Stimulated activated CD4-positive, alpha-beta T cell treated with anti-CD3 and anti-CD28 coated beads, TNF-alpha, amount 100 ng/mL, for 24 hours (primary cell): ENCODE data around the gene LMAN2L.

Experiments used
- DNase-seq, 3 experiments: peaks; one replicate each; pipeline ENCODE4 v3.0.0-alpha.2; 2020; ENCODE audit warnings: low read depth in 3 of 3

Gene LMAN2L, protein sequence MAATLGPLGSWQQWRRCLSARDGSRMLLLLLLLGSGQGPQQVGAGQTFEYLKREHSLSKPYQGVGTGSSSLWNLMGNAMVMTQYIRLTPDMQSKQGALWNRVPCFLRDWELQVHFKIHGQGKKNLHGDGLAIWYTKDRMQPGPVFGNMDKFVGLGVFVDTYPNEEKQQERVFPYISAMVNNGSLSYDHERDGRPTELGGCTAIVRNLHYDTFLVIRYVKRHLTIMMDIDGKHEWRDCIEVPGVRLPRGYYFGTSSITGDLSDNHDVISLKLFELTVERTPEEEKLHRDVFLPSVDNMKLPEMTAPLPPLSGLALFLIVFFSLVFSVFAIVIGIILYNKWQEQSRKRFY

DNA sequence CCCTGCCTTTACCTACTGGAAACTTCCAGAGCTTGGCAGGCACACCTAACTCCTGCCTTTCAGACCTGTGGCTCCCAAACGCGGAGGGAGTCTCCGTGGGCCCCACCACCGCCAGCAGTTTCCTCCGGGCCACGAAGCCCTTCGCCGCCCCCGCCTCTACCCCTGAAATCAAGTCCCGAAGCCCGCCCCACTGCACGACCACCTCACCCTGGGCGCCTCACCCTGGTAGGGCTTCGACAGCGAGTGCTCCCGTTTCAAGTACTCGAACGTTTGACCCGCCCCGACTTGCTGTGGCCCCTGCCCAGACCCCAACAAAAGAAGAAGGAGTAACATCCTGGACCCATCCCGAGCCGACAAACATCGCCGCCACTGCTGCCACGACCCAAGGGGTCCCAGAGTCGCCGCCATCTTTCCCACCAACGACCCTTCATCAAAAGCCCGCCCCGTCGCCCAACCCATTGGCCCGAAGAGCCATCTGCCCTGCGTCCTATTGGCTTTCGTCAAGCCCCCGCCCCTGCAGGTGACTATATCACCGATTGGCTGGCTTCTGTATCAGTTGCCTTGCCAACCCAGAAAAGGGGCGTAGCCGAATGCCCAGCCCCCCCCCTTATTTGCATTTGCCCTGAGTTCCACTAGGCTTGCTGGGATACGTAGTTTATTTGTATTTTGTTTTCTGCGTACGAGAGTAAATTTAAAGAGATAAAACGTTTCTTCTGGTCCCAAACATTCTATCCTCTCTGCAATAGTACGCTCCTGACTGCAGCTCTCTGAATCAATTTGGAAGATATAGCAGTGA, at the start of gene LMAN2L:
LMAN2L (minus strand) TSS at position 432 of the 796 bp plus-strand sequence; CDS start at position 408, 24 bp downstream.
- DNase-seq, result peak; percentile 92 to 99 (median 95)

DNA sequence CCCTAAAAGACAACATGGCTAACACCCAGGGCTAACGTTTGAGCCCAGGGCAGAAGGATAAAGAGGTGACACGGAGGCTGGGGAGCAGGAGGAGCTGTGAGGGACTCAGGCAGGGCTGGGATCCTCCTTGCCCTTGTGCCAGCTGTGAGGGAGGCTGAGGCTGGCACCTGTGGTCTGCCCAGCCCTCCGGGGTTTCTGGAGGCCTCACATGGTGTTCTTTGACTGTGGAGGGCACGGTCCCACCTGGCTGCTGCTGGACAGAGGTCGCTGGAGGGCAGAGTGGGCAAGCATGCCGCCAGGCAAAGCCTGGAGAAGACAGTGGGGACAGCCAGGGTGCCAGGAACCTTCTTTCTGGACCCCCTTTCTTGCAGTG, 49.4 kb upstream of the LMAN2L start:
- no peak for DNase-seq

DNA sequence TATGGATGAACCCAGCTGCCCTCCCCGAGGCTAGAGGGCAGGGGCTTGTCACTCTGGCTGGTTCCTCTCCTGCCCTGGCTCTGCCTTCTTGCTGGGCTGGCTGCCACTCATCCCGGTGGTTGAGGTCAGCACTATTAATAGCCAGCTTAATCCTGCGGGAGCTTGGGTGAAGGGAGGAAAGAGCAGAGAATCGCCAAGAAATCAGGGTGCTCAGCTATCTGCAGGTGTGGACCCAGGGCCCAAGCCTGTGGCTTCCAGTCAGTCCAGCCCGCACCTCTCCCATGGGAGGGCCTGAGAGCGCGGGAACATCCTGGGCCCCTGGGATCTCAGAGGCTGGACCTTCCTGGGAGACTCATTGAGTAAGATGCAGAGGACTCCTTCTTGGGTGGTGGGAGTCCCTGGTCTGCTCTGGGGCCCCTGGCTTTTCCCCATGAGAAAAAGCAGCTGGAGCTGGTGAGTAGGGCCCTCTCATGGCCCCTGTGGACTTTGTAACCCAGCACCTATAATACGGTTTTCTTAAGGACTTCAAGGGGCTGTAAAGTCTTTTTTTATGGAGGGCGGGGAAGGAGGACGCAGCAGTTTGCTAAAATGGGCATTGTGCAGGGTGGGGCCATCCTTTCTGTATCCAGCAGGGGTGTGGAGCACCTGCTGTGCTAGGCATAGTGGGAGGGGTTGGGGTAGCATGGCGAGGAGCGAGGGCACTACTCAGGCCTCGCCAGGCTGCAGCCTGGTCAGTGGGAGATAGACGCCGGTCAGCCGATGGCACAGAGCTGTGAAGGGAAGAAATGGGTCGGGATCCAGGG, 48.8 kb upstream of the LMAN2L start:
- DNase-seq, result no peak

DNA sequence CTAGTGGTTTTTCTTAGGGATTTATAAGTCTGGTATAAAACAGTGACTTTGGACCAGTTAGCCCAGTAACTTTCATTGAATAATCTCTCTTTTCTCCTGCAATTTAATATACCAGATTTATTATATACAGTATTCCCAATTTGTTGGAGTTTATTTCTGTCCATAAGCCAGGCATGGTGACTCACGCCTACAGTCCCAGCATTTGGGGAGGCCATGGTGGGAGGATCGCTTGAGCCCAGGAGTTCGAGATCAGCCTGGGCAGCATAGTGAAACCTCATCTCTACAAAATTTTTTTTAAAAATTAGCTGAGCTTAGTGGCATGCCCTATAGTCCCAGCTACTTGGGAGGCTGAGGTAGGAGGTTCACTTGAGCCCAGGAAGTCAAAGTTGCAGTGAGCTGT, 47.5 kb upstream of the LMAN2L start:
- DNase-seq, result no peak

DNA sequence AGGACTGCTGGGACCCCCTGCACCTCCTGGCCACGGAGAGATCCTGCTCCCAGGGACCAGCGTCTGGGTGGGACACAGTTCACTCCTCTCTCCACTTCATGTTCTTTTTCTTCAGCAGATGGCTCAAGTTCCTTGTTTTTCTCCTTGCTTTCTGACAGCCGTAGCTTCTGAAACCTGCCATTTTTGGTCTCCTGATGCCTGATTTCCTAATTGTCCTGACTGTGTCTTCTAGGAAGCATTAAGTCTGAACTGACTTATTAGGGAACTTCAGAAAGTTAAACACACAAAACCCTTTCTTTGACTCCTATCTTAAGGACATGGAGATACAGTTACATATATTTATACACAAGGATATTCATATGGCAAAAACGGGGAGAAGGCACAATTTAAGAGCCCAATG, 43.5 kb upstream of the LMAN2L start:
- no peak for DNase-seq

DNA sequence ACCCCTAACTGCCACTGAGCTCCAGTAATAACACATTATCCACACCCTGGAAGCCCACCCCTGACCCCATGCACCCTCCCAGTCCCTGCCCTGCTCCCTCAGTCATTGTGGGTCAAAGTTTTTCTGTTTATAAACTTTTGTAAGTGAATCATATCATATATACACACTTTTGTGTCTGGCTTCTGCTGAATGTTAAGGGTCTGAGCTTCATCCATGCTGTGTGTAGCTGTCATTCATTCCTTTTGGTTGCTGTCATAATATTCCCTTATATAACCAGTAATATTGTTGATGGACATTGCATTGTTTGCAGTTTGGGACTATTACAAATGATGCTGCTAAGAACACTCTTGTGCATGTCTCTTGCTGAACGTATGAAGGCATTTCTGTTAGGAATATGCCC, 35.3 kb upstream of the LMAN2L start:
- DNase-seq, result no peak

DNA sequence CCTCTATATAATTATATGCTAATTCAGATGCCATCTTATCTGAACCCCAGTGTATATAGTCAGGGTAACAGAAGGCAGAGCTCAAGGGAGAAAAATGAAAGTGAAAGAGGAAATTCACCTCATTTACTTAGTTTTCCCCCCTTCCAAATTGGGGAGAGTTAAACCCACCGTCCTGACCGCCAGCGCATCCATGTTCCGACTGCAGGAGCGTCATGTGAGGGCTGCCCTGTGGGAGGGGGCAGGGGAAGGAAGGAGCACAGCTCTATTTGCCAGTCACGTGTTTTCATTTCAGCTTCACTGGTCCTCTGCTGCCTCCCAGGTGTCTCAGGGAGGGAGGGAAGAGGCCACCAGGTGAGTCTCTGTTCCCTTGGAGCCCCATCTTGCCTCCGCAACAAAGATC, 34.1 kb upstream of the LMAN2L start:
- peak in 1 of 3 experiments; percentile 31 for DNase-seq

DNA sequence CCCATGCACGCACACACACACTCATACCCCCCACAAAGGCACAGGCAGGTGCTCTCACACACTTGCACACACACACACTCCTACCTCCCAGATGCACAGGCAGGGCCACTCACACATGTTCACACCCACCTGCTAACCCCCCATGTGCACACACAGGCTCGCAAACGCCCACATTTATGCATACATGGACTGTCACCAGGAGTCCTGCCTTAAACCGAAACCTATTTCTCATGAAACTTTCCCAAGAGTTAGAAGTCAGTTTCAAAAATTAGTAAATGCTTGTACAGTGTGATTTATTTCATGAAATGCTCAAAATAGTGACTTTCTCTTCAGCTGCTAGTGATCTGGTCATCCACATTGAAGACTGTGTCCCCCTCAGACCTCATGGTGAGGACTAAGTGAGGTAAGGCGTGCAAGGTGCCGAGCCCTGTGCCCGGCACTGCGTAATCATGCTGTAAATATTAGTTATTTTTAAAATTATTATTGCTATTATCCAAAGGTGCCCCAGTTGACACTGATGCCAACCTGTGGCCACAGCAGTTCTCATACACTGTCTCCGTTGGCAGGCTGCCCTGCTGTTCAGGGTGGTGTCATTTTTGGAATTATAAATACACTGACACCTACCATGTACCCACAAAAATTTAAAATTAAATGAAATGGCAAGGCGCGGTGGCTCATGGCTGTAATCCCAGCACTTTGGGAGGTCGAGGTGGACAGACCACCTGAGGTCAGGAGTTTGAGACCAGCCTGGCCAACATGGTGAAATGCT, 33.2 kb upstream of the LMAN2L start:
- DNase-seq, result peak in 2 of 3 experiments; percentile 16 to 38

DNA sequence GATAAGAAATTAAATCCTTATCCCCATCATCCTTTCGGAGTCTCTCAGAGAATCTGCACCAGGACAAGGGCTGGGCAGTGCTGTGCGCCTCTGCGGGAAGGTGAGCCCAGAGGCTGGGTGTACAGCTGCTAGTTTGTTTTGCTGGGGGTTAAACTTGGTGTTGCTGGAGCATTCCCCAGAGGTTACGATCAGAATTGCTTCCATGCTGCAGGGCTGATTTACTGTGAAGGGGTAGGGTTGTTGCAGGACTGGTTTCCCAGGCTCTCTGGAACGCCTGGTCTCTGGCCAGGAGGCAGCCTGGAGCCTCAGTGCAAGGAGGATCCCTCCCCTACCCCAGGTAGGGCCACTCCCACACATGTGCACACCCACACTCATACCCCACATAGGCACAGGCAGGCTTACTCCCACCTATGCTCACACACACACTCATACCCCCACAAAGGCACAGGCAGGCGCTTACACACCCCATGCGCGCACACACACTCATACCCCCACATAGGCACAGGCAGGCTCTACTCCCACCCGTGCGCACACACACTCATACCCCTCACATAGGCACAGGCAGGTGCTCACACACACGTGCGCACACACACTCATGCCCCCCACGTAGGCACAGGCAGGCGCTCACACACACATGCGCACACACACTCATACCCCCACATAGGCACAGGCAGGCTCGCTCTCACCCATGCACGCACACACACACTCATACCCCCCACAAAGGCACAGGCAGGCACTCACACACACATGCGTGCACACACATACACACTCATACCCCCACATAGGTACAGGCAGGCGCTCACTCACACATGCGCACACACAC, 32.1 kb upstream of the LMAN2L start:
- DNase-seq, result no peak

DNA sequence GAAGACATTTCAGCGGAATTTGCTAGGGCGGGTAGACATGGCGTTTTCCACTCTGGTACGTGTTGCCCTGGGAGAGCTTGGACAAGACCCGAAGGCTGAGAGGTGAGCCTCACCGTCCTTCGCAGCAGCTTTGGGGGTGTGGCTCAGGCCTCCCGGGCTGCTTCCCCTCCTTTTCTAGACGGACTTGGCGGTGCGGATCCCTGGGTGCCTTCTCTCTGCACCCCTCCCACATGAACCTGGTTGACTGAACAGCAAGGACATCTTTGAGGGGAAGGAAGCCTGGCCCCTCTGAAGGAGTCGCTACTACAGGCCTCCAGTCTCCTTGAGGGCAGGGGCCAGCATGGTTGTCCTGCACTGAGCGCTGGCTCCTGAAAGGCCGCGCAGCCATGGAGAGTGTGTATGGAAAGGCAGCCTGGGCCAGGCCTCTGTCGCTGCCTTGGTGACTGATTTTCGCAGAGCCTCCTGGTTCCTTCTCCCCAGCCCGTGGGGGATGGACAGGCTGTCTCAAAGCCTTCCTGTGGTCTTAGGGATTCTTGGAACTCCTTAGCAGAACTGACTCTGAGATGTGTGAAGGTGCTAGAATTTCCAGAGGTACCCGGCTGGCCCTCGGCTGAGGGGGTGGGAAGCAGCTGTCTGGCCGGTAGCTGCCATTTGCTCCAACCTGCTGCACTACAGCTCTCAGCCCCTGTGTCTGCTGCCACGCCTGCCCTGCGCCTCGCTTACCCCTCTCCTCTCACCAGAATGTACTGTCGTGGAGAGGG, 30.8 kb upstream of the LMAN2L start:
- DNase-seq, result no peak

DNA sequence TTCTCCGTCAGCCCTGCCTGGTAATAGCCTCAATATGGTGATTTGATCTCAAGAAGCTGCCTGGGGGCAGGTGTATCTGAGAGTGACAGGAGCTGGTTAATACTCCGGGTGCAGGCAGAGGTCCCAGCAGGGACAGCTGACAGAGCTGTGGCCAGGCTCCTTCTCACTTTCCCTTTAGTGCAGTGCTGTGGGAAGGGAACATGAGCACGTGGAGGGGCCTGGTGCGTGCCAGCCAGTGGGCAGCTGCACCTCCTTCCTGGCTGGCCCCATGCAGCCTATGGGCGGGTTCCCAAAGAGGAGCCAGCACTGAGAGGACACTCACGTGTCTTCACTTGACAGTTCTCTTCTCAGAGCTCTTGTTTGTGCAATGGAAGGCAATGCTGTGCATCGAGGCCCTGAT, 29.9 kb upstream of the LMAN2L start:
- DNase-seq, result no peak

DNA sequence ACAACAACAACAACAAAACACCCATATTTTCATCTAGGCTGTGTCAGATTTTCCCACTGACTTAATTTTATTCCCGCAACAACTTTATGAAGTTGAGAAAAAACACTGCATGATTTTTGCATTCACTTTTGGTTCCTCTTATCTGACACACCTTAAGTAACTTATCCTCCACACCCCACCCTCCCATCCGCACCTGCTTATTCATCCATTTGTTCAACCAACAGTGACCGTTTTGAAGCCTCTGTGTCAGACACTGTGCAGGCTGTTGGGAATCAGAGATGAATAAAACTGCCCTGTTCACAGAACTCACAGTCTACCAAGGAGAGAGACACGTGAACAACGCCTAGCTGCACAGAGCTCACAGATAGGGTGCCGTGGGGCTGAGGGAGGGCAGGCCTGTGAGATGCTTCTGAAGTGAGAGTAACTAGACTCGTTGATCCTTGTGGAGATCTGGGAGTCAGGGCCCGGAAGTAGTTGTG, 28.3 kb upstream of the LMAN2L start:
- no peak for DNase-seq

DNA sequence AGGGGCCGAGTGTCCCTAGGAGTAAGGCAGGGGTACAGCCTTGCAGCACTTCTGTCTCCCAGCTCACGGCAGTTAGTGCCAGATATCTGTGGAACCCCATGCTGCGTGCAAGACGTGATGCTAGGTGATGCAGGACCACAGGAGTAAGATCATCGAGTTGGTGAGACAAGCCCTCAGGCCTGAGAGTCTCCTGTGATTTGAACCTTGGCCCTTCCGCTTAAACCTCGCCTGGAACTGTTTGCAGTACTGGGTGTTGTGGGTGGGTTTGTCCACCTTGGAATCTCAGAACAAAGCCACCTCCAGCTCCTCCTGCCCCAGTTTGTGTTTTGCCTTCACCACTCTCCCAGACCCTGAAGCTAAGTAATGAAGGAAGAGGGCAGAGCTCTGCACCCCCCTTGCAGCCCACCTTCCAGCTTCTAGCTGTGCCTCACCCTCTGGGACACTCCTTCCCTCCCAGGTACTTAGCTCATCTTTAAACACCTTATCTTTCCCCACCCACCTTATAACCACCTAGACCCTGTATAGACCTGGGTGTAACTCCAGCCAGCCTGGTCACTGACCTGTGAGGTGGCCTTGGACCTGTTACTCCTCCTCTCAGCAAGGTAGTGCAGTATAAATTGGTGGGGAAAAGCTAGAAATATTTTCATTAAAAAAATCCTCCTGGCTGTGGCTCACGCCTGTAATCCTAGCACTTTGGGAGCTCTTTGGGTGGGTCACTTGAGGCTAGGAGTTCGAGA, 27.4 kb upstream of the LMAN2L start:
- no peak for DNase-seq

DNA sequence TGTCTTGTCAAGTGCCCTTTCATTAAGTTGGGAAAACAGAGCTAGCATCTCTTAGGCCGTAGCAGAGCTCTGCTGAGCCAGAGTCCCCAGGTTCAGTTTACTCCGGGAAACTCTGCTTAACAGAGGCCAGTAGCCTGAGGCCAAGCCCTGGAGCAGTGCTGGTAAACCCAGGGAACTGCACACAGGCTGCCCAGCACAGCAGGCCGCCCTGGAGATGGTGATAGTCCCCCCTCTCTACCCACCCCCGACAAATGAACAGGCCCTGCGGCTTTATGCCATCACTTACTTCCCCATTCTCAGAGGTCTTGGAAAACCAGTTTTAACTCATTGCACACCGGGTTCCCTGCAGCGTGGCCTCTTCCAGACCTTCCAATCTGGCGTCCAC, 24.4 kb upstream of the LMAN2L start:
- DNase-seq, result no peak

DNA sequence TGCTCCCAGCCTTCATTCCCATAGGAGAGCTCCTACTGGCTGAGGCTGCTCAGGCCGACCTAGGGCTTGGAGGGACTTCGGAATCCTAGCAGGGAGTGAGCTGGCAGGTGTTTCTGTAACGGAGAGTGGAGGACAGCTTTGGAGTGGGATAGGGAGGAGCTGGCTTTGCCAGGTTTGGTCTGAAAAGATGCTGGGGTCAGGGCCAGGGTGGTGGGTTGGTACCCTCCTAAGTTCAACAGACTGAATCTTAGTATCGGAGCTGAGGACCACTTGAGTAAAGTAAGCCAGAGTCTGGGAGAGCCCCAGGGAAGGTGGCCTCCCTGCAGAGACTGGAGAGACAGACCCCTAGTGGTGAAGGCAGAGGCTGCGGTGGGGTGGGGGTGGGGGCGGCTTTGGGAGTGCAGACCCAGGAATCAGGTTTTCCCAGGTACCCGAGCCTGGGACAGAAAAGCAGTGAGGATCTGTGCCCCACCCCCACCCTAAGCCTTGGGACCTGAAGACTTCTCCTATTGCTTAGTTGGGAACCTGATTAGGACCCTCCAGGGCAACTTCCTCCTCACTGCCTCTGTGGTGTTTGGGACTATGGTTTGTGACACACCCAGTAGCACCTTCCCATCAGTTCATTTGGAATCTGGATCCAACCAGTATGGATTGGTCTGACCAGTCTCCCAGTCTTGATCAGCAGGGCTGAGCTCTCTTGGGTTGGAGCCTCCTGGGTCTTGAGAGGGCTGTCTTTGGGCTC, 23.8 kb upstream of the LMAN2L start:
- no peak for DNase-seq

DNA sequence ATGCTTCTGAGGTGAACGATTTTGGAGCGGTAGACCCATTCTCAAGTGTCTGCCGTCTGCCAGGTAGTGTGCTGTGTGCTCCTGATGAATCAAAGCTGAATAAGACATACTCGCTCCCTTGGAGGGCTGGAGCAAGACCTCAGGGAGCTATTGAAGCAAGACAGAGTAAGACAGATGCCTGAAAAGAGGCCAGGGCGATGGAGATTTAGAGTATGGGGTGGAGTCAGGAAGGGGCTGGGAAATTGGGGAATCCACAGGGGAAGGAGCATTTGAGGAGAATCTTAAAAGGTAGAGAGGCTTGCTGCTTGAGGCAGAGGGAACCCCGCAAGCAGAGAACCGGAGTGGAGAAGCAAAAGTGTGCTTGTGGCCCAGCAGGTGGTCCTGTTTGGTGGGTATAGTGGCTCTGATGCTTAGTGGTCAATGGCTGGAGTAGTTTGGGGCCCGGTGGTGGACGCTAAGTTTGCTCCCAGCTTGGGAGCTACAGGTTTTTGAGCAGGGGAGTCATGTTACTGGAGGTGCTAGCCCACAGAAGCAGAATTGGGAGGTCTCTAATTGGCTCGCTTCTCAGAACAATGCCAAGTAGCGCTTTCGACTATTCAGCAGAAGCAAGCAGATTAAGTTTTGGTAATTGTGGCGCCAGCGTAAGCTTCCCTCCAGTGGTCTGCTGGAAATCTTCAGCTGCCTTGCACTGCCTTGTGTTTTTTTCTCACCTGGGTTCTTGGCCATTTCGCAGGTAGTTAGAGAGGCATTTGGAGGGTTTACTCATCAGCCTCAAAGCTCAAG, 22.9 kb upstream of the LMAN2L start:
- DNase-seq, result no peak

DNA sequence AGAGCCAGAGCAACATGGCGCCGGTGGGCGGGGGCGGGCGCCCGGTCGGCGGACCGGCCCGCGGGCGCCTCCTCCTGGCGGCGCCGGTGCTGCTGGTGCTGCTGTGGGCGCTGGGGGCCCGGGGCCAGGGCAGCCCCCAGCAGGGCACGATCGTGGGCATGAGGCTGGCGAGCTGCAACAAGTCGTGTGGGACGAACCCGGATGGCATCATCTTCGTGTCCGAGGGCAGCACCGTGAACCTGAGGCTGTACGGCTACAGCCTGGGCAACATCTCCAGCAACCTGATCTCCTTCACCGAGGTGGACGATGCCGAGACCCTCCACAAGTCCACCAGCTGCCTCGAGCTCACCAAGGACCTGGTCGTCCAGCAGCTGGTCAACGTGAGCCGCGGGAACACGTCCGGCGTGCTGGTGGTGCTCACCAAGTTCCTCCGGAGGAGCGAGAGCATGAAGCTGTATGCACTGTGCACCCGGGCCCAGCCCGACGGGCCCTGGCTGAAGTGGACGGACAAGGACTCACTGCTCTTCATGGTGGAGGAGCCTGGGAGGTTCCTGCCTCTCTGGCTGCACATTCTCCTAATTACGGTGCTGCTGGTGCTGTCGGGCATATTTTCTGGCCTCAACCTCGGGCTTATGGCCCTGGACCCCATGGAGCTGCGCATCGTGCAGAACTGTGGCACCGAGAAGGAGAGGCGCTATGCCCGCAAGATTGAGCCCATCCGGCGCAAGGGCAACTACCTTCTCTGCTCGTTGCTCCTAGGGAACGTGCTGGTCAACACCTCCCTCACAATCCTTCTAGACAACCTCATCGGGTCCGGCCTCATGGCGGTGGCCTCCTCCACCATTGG, 21.3 kb upstream of the LMAN2L start:
- peak in 1 of 3 experiments; percentile 37 for DNase-seq
